GM23338 (cell line): ENCODE measurements around the gene PCSK2. TPM values are rescaled to one million over a fixed set of nuclear protein-coding genes. Genes with fewer than 3 reads are reported as not detected.

Experiments
- ATAC-seq: fragments of 200-7000 bp; cut with Tn5 transposase; 3 replicates; pipeline ENCODE4 v1.9.1; 2020
- DNase-seq: peaks from one replicate; pipeline ENCODE4 v3.0.0-alpha.2; 2015; ENCODE audit warnings: low spot score
- H2AFZ ChIP-seq: fragments of 200-600 bp; sonication (generic); 2 replicates; pipeline ENCODE4 v1.8.0; 2016; ENCODE audit warnings: antibody characterized with exemption, mild to moderate bottlenecking, moderate library complexity
- H3F3A ChIP-seq: fragments of 200-600 bp; sonication (generic); replicated peaks from 2 replicates; pipeline ENCODE4 v1.8.0; 2017; ENCODE audit warnings: antibody characterized with exemption, mixed run types, low read depth
- H3K27ac ChIP-seq: fragments of 200-600 bp; sonication (generic); 2 replicates; pipeline ENCODE4 v1.6.1; 2016; ENCODE audit warnings: low read depth
- H3K27me3 ChIP-seq: fragments of 200-600 bp; sonication (generic); 2 replicates; pipeline ENCODE4 v1.8.0; 2016; ENCODE audit warnings: mild to moderate bottlenecking, mixed run types, moderate library complexity; ENCODE audit not compliant: insufficient read depth
- H3K36me3 ChIP-seq: fragments of 200-600 bp; sonication (generic); 2 replicates; pipeline ENCODE4 v1.8.0; 2016; ENCODE audit warnings: mild to moderate bottlenecking; ENCODE audit not compliant: insufficient read depth
- H3K4me1 ChIP-seq: fragments of 200-600 bp; sonication (generic); 2 replicates; pipeline ENCODE4 v1.8.0; 2016; ENCODE audit warnings: mild to moderate bottlenecking, moderate library complexity; ENCODE audit not compliant: insufficient read depth
- H3K4me2 ChIP-seq: fragments of 200-600 bp; sonication (generic); 2 replicates; pipeline ENCODE4 v1.7.1; 2017; ENCODE audit warnings: mixed run types
- H3K4me3 ChIP-seq: fragments of 200-600 bp; sonication (generic); 2 replicates; pipeline ENCODE4 v1.6.1; 2016; ENCODE audit warnings: mixed run types
- H3K79me2 ChIP-seq: fragments of 200-600 bp; sonication (generic); replicated peaks from 2 replicates; pipeline ENCODE4 v1.8.0; 2017; ENCODE audit warnings: mild to moderate bottlenecking; ENCODE audit not compliant: insufficient read depth
- H3K9me2 ChIP-seq: fragments of 200-600 bp; sonication (generic); 2 replicates; pipeline ENCODE4 v1.8.0; 2017; ENCODE audit not compliant: insufficient read depth
- H4K20me1 ChIP-seq: fragments of 200-600 bp; sonication (generic); replicated peaks from 2 replicates; pipeline ENCODE4 v1.8.0; 2017; ENCODE audit warnings: mild to moderate bottlenecking; ENCODE audit not compliant: insufficient read depth
- H3K27ac Mint-ChIP-seq: 2 replicates; pipeline ENCODE4 v1.8.0; 2020; ENCODE audit warnings: inconsistent platforms, mild to moderate bottlenecking, moderate library complexity, mixed read lengths
- H3K27me3 Mint-ChIP-seq: 3 replicates; pipeline ENCODE4 v1.8.0; 2022; ENCODE audit warnings: low read depth, mild to moderate bottlenecking, moderate library complexity, mixed read lengths, inconsistent platforms; ENCODE audit not compliant: insufficient read depth, poor library complexity
- H3K36me3 Mint-ChIP-seq: 3 replicates; pipeline ENCODE4 v1.8.0; 2021; ENCODE audit warnings: low read depth, mild to moderate bottlenecking, inconsistent platforms, moderate library complexity, mixed read lengths
- H3K4me1 Mint-ChIP-seq: 3 replicates; pipeline ENCODE4 v1.8.0; 2020; ENCODE audit warnings: mild to moderate bottlenecking, inconsistent platforms, mixed read lengths
- H3K4me3 Mint-ChIP-seq: 3 replicates; pipeline ENCODE4 v1.8.0; 2021; ENCODE audit warnings: moderate library complexity, mild to moderate bottlenecking, inconsistent platforms, mixed read lengths
- H3K9me3 Mint-ChIP-seq: 3 replicates; pipeline ENCODE4 v1.8.0; 2020; ENCODE audit warnings: moderate library complexity, mild to moderate bottlenecking, inconsistent platforms, mixed read lengths
- CREB1 ChIP-seq: fragments of 250-450 bp; sonication (Bioruptor Pico); IDR thresholded peaks from 2 replicates; pipeline ENCODE4 v1.5.0; 2020; ENCODE audit warnings: low read depth, mild to moderate bottlenecking, moderate library complexity
- CTCF ChIP-seq, 2 experiments: fragments of 200-600 bp in 1 of 2; sonication (generic) in 1 of 2; conservative IDR thresholded peaks; 2 replicates each; pipeline versions ENCODE4 v1.5.1 to v1.6.1; 2016 to 2017; ENCODE audit warnings: antibody characterized with exemption in 2 of 2, low read depth in 2 of 2, mild to moderate bottlenecking in 2 of 2, moderate library complexity in 1 of 2
- ETS1 ChIP-seq: IDR thresholded peaks from 2 replicates; pipeline ENCODE4 v1.6.1; 2016; ENCODE audit warnings: antibody characterized with exemption
- EZH2 ChIP-seq: fragments of 200-600 bp; sonication (generic); IDR thresholded peaks from one replicate; pipeline ENCODE4 v1.8.0; 2017; ENCODE audit warnings: antibody characterized with exemption, mild to moderate bottlenecking, low read depth; ENCODE audit not compliant: unreplicated experiment
- EZH2phosphoT487 ChIP-seq: fragments of 200-600 bp; sonication (generic); IDR thresholded peaks from one replicate; pipeline ENCODE4 v1.8.1; 2018; ENCODE audit warnings: antibody characterized with exemption; ENCODE audit not compliant: unreplicated experiment
- JUNB ChIP-seq: IDR thresholded peaks from one replicate; pipeline ENCODE4 v1.6.1; 2016; ENCODE audit warnings: antibody characterized with exemption; ENCODE audit not compliant: unreplicated experiment
- NANOG ChIP-seq: IDR thresholded peaks from 2 replicates; pipeline ENCODE4 v1.6.1; 2016; ENCODE audit warnings: antibody characterized with exemption, borderline replicate concordance
- POLR2AphosphoS5 ChIP-seq: IDR thresholded peaks from 2 replicates; pipeline ENCODE4 v1.6.1; 2016; ENCODE audit warnings: antibody characterized with exemption, low read depth
- REST ChIP-seq: IDR thresholded peaks from one replicate; pipeline ENCODE4 v1.6.1; 2018; ENCODE audit warnings: antibody characterized with exemption; ENCODE audit not compliant: unreplicated experiment
- STAT1 ChIP-seq: IDR thresholded peaks from one replicate; pipeline ENCODE4 v1.6.1; 2016; ENCODE audit warnings: antibody characterized with exemption; ENCODE audit not compliant: unreplicated experiment
- ZNF114 ChIP-seq: fragments of 250-450 bp; sonication (Bioruptor Pico); IDR thresholded peaks from 2 replicates; pipeline ENCODE4 v1.5.0; 2020; ENCODE audit warnings: mild to moderate bottlenecking, moderate library complexity
- ZNF331 ChIP-seq: fragments of 250-450 bp; sonication (Bioruptor Pico); IDR thresholded peaks from 2 replicates; pipeline ENCODE4 v1.5.0; 2020; ENCODE audit warnings: low read depth, mild to moderate bottlenecking, moderate library complexity
- ZNF462 ChIP-seq: fragments of 250-450 bp; sonication (Bioruptor Pico); IDR thresholded peaks from 2 replicates; pipeline ENCODE4 v1.5.0; 2020; ENCODE audit warnings: mild to moderate bottlenecking, moderate library complexity
- polyA plus RNA-seq: library from polyadenylated mRNA; unstranded; fragments of >200 nt; fragmentation: Nextera tagmentation; extraction: Ambion mirVana; gene quantifications from 2 replicates; pipeline ENCODE4 v1.2.1, GENCODE V29; 2016
- total RNA-seq: library from RNA; depleted of rRNA; stranded (reverse); fragments of >200 nt; shearing (Covaris generic); gene quantifications from 2 replicates; pipeline ENCODE4 v1.2.3, GENCODE V29; 2014

PCSK2 gene
- total and polyA plus RNA-seq, 2 experiments from 2014 or later, result 0.37 to 1.1 TPM

- H3K27ac Mint-ChIP-seq, result no peak overlapping the region
- no peak overlapping the region for H3K4me2 ChIP-seq
- H3K27me3 Mint-ChIP-seq, result peaks cover 2% of the 10 kb centered on the region
- H2AFZ ChIP-seq, result no peak overlapping the region
- no peak for DNase-seq
- H3K9me3 Mint-ChIP-seq, result no peaks in the 10 kb centered on the region
- TF ChIP-seq CTCF (conservative IDR thresholded peaks at IDR 0.05; ENCODE audit: low read depth in 2 of 2) (no peak), POLR2AphosphoS5 (no peak), EZH2 (no peak), ZNF462 (no peak), STAT1 (no peak), JUNB (no peak), ETS1 (no peak), CREB1 (no peak), ZNF114 (CRISPR knock-in tag) (no peak), EZH2phosphoT487 (no peak), REST (no peak), ZNF331 (no peak), NANOG (no peak)
- no peaks in the 10 kb centered on the region for H3K36me3 ChIP-seq
- H3K4me1 Mint-ChIP-seq, result peaks cover 10% of the 10 kb centered on the region; the same call in 2 of the 3 replicates
- H3K79me2 ChIP-seq, result no peaks in the 10 kb centered on the region
- H3K36me3 Mint-ChIP-seq, result no peaks in the 10 kb centered on the region
- H4K20me1 ChIP-seq, result no peaks in the 10 kb centered on the region
- H3K4me1 ChIP-seq, result 0 out of 2 replicates have a peak, but pooled peaks cover 3% of the 10 kb centered on the region
- no peak for ATAC-seq
- H3F3A ChIP-seq, result no peaks in the 10 kb centered on the region
- H3K4me3 Mint-ChIP-seq, result no peak overlapping the region
- no peaks in the 10 kb centered on the region for H3K9me2 ChIP-seq
- H3K27me3 ChIP-seq, result no peaks in the 10 kb centered on the region
- H3K4me3 ChIP-seq, result no peak overlapping the region
- no peak overlapping the region for H3K27ac ChIP-seq
Observed at GRCh38 chr20:17339000-17339399, 112.2 kb downstream of the PCSK2 start.
